ENCODE measurements around the gene ADGRV1.

DNA sequence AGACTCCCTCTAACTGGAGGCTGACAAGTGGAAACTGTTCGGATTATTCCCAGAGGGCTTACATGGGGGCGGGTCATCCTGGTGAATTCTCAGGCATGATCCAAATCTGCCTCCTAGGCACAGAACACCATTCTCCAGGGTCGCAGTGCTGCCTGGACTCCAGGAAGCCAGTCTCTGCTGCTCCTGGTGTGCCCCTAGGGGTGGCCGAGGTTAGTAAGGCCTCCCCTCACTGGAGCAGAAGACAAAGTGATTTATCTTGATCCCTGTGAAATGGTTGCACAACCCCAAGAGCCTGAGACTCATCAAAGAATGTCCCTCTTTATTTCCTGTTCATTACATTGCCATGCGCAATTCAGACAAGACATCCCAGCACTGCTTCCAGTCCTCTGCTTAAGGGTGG lies 17.1 kb downstream of the ADGRV1 start:
- TF ChIP-seq EZH2 (IDR thresholded peaks at IDR 0.05; ENCODE audit: borderline replicate concordance, low read depth, low read length, severe bottlenecking) (no peak), GATA2 (IDR thresholded peaks at IDR 0.05; ENCODE audit: insufficient read depth, insufficient read length, low read depth, low read length) (no peak)
- TF ChIP-seq, protein P1, sequence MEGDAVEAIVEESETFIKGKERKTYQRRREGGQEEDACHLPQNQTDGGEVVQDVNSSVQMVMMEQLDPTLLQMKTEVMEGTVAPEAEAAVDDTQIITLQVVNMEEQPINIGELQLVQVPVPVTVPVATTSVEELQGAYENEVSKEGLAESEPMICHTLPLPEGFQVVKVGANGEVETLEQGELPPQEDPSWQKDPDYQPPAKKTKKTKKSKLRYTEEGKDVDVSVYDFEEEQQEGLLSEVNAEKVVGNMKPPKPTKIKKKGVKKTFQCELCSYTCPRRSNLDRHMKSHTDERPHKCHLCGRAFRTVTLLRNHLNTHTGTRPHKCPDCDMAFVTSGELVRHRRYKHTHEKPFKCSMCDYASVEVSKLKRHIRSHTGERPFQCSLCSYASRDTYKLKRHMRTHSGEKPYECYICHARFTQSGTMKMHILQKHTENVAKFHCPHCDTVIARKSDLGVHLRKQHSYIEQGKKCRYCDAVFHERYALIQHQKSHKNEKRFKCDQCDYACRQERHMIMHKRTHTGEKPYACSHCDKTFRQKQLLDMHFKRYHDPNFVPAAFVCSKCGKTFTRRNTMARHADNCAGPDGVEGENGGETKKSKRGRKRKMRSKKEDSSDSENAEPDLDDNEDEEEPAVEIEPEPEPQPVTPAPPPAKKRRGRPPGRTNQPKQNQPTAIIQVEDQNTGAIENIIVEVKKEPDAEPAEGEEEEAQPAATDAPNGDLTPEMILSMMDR (IDR thresholded peaks at IDR 0.05; ENCODE audit: extremely low read depth in 1 of 2, insufficient read depth in 1 of 2, low read depth in 1 of 2, low read length in 2 of 2): no peak
